GM21529 (cell line): ENCODE data around the gene TMEM167B.

Source experiments
- ATAC-seq: cut with Tn5 transposase; IDR thresholded peaks from one replicate; pipeline ENCODE4 v1.9.1; 2021; ENCODE audit not compliant: unreplicated experiment

TMEM167B gene

DNA sequence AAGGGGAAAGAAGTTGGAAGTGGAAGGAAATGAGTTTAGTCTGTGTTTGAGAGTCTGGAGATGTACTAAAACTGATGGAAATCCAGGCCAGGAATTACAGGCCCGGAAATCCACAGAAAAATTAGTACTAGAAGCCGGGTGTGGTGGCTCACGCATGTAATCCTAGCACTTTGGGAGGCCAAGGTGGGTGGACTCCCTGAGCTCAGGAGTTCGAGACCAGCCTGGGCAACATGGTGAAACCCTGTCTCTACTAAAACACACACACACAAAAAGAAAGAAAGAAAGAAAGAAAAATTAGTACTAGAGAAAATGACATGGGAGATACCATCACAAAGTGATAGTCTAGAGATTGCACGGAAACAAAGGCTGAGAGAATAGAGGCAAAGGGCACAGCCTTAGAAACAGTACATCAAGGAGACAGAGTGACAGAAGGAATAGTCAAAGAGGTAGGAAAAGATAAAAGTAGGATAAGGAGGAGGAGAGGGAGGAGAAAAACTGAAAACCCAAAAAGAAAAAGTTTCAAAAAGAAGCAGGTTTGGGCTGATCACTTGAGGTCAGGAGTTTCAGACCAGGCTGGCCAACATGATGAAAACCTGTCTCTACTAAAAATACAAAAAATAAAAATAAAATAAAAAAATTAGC is 10.0 kb upstream of the TMEM167B start:
- ATAC-seq: no peak

DNA sequence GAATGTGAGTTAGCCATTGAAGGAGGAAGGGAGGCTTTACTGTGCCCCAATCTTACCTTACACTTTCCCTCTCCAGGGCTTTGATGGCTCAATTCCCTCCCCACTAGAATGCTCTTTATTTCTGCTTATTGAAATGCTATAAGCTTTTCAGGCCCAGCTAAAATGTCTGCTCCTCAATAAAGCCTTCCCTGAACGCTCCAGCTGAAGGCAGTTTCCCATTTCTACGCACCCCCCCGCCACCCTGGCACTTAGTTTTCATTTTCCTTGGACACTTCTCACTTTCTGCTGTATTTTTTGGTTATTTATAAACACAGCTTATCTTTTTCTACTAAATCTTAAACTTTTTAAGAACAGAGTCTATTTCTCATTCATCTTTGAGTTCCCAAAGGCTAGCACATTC is 7.1 kb upstream of the TMEM167B start:
- ATAC-seq: no peak

DNA sequence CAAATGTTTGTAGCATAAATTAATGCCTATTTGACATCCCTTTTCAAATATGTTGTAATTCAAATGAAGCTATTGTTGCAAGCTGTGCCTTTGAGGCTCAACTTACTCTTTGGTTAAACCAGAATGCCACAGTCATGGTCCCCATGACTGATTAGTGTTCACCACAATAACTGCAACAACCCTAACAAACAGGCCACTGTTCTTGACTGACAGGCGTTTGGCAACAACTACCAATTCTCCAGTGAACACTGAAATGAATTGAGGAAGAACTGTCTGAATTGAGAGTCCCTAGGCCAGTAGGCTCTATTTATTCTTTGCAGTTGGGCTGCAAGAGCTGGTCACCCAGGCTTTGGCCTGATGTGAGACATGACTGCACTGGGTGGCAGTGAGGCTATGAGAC is 6.6 kb upstream of the TMEM167B start:
- no peak for ATAC-seq

DNA sequence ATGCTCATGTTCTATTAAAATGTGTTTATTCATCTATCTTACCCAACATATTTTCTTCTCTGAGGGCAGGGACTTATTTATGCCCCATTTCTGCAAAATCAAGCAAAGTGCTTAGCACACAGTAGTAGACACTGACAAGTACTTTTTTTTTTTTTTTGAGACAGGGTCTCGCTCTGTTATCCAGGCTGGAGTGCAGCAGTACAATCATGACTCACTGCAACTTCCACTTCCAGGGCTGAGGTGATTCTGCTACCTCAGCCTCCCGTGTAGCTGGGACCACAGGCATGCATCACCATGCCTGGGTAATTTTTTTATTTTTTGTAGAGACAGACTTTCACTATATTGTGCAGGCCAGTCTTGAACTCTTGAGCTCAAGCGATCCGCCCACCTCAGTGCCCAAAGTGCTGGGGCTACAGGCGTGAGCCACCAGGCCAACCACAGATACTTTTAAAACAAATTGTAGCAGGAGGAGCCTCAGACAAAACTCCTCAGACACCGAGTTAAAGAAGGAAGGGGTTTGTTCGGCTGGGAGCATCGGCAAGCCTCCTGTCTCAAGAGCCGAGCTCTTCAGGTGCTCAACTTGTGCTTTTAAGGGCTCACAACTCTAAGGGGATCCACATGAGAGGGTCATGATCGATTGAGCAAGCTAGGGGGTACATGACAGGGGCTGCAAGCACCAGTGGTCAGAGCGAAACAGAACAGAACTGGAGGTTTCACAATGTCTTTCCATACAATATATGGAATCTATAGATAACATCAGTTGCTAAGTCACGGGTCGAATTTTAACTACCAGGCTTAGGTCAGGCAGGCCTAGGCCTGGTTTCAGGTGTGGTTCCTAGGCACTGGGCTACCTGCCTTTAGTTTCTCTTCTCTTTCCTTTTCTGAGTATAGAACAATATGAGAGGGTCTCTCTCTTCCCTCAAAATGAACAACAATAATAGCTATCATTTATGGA is 5.7 kb upstream of the TMEM167B start:
- ATAC-seq: no peak

DNA sequence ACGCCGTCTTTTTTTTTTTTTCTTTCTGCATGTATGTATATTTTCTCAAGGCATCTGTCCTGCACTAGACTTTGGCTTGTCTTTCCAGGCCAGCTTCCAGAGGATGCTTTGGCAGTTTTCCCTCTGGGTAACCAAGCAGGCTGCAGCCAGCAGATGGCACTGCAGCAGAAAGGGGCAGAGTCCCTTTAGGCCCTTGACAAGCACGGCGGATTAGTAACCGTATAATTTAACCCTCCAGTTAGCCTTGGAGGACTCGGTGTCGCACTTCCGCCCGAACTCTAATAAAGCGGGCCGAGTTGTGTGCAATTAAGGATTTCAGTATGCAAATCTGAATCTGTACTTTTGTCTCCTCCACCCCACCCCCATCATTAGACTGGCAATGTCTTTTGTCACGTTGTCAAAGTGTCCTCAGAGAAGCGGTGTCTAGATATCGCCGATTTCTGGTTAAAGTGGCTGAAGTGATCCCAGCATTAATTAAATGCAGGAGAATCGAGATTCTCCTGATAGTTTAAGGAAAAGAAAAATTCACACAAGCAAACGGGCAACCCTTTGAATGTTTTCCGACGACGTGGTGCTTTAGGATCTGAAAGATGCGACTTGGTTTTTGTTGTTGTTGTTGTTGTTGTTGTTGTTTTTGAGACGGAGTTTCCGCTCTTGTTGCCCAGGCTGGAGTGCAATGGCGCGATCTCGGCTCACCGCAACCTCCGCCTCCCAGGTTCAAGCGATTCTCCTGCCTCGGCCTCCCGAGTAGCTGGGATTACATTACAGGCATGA is 1.1 kb upstream of the TMEM167B start:
- no peak for ATAC-seq

DNA sequence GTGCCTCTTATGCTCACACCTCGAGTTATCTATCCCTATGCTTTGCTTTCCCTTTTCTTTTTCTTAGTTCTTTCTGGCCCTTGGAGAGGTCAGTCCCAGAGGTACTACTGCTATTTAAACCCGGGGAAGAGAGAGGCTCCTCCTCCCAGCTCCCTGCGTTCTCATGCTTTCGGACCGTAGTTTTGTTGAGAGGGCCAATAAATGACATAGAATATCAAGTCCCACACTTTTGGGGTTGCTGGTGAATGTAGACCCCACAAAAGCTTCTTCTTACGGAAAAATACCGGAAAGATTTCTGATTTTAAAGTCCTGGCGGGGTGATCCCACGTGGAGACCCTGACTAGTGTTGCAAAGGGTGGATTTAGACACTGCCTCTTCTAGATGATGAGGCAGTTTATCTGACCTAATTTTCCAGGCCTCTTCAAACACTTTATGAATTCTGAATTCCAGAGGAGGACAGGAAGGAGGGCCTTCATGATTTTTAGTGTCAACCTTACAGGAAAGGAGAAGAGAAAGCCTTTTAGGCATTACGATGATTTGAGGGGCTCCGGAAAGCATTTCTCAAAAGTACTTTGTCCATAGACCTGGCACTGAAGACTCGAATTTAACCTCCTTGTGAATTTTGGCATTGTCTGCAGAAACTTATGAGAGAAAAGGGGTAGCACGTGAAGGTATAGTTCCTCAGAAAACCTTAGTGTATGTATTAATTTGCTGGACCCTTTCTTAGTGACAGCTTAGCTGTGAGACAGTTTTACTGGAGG is 694 bp downstream of the TMEM167B start:
- ATAC-seq: peak; percentile 52

DNA sequence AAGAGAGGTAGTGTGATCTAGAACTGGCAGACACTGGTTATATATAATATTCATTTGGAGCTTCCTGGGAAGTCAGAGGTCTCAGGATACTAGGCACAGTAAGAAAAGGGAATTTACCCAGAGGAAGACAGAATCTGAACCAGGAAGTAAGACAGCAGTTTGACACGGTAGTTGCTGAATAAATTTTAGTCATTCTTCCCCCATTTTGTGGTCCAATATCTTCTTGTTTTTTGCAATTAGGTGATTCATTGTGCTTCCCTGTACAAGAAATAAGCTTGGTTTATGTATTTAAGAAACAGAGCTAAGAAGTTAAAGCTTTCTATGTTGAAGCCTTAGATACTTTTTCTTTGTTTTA is 1.3 kb downstream of the TMEM167B start:
- no peak for ATAC-seq

DNA sequence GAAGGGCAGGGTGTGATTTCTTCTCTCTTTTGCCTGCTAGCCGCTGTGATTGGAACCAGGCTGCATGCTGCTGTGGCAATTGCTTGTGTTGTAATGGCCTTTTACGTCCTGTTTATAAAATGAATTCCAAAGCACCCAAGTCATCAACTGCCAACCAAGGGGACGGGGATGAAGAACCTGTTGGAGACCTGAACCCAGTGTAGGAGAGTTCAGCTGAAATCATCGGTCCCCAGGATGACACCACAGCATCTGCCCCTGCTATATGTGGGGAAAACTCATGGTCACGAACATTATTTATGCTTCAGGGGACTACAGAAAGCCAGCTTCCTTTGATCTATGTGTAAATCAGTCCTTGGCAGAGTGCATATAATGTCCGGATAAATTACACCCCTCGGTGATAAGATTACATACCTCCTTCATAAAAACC is 3.8 kb downstream of the TMEM167B start:
- ATAC-seq: no peak

DNA sequence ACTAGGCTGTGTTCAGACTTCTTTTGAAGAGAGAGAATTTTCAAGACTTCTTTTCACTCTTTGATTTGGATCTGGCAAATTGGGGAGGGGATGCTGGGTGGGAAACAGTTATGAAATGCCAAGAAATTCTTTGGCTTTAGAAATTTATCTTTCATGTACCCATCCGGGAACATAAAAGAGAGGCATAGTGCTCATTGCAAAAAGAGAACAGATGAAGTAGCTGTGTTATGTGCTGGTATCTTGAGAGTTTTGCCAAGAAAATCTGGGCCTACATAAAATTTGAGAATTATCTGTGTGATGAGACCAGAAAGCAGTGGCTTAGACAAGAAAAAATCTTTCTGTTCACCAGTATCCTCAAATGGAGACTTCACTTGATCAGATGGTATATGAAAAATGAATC is 4.3 kb downstream of the TMEM167B start:
- no peak for ATAC-seq

DNA sequence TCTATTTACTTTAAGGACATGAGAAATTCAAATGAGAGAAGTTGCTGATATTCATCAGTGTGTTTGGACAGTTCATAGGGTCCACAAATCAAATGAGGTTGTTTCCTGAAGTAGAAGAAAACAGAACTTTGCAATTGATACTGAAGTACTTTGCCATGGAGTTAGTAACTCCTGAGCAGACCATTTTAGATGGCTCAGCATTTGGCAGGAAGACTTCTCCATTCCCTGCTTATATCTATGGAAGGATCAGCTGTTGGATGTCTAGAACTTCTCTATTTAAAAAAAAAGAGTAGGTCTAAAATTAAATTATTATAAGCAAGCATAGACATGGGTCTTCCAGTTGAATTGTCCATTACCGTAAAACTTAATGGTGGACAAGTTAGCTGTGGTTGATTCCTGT is 5.1 kb downstream of the TMEM167B start:
- no peak for ATAC-seq

DNA sequence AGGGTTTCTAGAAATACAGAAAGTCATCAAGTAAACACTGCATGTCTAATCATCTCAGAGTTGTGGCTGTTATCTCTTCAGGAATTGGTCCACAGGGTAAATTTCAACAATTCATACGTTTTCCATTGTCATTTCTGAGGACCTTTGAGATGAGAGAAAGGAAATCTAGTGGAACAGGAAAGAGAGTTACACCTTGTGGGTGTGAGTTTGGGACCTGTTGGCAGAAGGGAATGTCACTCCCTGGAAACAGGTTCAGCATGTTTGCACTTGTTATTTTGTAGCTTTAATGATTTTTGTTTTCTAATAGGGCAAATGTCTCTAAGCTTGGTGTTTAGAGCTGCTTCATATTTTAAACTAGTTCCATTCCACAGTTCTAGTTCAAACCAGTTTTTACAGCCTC is 5.6 kb downstream of the TMEM167B start:
- ATAC-seq: no peak

DNA sequence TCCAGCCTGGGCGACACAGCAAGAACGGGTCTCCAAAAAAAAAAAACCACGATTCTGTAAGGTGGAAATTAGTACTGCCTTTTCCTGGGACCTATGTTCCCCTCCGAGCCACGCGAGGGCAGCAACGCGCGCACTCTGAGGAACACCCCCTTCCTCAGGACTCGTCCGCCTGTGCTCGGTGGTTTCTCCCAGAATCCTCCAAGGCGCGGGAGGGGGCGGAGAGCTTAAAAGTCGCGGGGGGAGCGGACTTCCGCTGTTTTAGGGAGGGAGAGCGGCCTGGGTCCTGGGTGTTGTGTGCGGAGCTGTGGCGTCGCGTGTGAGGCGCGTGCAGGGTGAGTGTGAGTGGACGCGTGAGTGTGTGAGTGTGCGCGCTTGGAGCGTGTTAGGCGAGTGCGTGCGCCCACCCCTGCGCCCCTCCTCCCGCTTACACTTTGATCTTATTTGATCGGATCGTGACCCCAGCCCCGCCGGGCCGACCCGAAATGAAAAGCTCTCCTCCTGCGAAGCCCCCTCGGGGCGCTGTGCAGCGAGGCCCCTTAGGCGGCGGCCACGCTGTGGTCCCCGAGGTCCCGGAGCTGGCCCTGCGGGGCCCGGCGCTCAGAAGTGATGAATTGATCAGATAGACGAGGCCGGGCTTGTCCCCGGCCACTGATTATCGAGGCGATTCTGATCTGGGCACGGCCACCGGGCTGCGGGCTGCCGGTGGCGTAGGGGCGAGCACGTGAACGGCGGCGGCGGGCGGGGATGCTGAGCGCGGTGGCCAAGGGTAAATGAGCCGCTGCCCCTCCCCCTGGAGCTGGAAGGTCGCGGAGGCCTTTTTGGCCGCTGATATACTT is 9.6 kb downstream of the TMEM167B start:
- peak; percentile 89 for ATAC-seq

DNA sequence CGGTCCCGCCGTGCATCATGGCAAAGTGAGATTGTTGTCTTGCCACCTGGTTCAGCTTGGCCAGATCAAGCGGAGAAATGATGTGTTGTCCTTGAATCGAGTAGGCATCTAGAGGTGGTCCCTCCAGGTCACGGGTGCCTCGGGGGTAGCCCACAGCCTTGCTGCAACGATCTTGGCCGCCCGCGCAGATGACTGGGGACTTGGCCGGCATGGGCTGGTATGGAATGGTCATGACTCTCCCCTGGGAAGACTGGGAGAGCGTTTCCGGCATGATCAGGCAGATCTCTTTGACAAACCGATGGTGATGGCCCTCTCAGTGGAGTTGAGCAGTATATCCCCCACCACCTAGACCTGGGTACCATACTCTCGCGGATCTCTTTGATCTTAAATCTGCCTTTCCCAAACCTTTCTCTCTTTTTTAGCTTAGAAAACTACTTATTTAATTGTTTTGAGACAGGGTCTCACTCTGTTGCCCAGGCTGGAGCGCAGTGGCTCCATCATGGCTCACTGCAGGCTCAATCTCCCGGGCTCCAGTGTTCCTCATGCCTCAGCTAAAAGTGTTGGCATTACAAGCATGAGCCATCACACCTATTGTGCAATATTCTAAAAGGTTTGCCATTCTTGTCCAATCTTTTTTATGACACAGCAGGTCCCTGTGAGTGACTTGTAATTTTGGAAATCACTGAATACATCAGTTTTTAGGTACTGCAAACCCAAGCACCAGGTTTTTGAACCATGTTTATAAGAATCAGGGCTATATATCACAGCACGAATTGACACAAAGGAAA is 14.0 kb downstream of the TMEM167B start:
- no peak for ATAC-seq

DNA sequence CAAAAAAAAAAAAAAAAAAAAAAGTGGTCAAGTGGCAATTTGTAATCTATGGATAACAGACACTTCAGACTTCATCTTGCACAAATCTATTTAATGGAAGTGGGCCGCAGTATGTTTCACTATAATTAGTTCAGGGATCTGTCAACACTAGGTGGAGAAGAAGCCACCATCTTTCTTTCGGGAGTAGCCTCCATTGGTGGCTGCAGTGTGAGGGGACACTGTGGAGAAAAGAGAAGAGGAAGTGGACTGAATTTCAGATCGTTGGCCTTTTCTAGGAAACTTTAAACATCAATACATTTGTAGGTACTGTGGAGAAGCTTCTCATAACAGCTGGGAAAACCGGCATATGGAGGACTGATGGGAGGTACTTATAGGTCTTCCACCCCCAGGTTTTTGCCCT is 15.3 kb downstream of the TMEM167B start:
- ATAC-seq: no peak

DNA sequence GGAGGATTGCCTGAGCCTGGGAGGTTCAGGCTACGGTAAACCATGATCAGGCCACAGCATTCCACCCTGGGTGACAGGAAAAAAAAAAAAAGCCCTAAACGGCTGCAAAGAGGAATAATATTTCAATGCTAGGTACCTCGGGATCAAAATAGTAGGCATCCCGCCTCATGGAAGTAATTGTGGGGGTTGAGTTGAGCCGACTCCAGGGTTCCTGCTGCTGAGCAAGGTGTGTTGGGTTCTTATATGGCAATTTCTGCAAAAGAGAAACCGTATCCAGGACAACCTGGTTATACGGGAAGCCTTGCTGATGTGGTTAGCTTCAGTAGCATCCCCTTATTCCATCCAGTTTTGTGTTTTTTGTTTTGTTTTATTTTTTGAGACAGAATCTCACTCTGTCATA is 17.2 kb downstream of the TMEM167B start:
- no peak for ATAC-seq

DNA sequence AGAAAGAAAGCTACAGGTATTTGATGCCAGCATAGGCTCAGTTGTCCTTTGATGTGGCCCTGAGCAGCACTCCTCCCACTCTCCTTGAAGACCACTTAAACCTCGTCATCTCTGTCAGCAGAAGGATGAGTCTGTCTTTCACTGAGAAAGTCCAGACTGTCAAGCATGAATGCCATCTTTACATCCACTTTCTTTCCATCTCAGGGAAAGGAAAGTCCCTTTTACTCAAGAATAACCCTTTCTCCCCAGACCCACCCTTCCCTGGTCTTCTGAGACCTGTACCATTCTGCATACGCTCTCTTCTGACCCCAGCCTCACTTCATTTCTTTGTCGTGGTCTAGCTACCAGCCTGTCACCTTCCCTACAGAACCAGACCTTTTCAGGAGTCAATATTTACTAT is 19.3 kb downstream of the TMEM167B start:
- no peak for ATAC-seq

DNA sequence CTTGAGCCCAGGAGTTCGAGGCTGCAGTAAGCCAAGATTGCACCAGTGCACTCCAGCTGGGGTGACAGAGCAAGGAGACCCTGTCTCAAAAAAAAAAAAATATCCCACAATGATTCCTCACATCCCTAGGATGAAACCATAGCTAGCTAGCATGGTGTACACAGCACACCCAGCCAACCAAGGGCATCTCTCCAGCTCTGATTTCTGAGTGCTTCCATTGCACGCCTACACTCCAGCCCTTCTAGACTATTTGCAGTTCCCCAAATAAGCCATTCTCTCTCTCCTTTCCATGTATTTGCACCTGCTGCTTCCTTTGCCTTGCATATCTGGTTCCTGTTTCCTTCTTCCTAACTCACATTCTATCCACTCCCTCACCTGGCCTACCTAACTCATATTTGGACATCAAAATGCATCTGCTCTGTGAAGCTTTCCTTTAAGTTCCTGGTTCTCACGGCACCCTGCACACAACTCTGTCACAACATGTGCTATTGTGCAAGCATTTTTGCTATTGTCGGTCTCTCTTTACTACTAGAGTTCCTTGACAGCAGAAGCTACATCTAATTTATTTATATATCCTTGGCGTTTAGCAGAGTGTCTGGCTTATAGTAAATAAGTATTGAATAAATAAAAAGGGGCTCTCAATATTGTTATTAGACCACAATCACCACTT is 21.0 kb downstream of the TMEM167B start:
- ATAC-seq: no peak

DNA sequence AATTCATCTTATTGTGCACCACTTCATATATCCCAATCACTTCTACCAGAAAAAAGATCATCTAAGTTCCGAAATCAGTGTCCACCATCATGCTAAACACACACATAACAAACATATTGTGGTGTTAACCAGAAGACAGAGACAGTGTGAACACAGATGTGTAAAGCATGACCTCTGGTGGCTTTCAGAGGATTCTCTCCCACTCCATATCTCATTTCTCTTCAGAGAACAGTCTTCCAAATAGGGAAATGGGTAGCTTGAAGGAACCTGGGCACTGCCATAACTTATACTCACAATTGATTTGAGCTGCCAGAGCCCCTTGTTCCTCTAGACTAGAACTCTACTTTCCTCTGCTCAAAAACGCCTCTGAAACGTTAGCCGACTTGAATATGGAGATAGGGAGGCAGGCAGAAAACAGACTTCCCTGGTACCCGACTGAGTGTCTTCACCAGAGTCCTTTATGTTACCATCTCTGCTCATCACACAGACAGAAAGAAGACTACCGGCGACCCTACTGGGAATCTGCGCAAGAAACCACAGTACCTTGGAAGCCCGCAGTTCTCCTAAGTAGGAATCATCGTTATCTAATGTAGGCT is 21.6 kb downstream of the TMEM167B start:
- peak; percentile 54 for ATAC-seq
